NCI-H460 (cell line): Measurements from ENCODE around the gene YJEFN3. TPM values are rescaled to one million over a fixed set of nuclear protein-coding genes. Genes with fewer than 3 reads are reported as not detected.

ENCODE experiments used
- DNase-seq: peaks from one replicate; pipeline ENCODE4 v3.0.0-alpha.2; 2016; ENCODE audit warnings: low read depth; ENCODE audit errors: extremely low read depth
- total RNA-seq: library from RNA; depleted of rRNA; stranded (reverse); fragments of >200 nt; shearing (Covaris generic); gene quantifications from 2 replicates; pipeline ENCODE4 v1.2.3, GENCODE V29; 2014

YJEFN3 gene
- total RNA-seq, 1 experiment from 2014 or later = 2.5 TPM

GRCh38 chr19:19535311-19536191 is 6.8 kb downstream of the YJEFN3 start:
- DNase-seq = no peak

DNA sequence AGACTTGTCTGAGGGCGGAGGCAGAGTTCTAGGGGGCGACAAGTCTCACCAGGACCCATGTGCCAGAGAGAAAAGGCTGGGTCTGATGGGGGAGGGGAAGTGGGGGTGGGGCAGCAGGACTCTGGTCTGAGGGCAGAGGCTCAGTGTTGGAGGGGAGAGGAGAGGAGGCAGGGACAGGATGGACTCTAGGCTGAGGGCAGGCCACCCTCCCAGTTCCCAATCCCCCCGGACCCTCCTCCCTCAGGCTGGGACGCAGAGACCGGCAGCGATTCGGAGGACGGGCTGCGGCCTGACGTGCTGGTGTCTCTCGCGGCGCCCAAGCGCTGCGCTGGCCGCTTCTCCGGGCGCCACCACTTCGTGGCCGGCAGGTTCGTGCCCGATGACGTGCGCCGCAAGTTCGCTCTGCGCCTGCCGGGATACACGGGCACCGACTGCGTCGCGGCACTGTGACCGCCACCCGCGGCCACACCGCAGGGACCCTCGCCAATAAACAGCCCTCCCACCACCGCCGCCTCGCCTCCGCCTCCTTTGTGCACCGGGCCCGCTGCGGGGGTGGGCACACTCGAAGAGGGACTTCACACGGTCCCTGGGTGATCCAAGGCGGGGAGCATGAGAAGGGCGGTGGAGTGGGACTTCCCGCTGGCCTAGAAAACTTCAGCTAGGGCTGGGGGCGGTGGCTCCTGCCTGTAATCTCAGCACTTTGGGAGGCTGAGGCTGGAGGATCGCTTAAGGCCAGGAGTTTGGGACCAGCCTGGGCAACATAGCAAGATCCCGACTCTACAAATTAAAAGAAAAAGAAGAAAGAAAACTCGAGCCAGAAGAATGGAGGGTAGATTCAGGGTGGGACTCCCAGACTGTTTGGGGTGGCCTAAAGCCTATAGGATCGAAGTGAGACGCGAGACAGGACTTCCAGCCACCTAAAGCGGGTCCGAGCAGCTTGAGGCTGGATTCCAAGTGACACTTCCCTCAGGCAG is 8.7 kb downstream of the YJEFN3 start:
- DNase-seq = no peak

DNA sequence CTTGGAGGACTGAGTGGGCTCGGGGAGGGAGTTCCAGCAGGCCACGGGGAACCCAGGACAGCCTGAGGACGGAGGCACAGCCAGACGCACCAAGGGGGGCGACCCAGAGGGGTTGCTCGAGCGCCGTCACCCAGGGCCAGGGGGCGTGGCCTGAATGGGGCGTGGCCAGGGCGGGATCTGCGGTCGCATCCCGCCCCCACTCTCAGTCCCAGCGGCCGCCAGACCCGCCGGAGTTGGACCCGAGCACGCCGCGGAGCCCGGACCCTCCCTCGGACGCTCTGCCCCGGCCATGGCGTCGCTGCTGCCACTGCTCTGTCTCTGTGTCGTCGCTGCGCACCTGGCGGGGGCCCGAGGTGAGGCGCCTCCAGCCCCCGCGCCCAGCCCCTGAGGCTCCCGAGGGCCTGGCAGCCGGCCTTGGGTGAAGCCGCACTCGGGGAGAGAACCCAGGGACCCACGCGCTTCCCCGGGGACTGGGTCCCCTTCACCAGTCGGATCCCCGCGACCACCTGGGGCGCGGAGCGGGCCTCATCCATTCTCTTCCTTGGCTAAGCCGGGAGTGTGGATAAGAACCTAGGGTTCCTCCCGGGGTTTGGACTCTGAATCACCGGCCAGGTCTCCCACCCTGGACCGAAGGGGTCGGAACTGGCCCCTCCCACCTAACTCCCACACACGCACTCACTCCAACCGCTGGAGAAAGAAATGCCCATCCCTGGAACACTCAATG is 9.5 kb downstream of the YJEFN3 start, which contains the start of gene CILP2:
Gene CILP2, plus strand, starts transcription at position 205 of the 724 bp plus-strand sequence. Its CDS starts 85 bp downstream, at position 290.
- no peak for DNase-seq

- DNase-seq = no peak
Observed at GRCh38 chr19:19538785-19539166, 10.1 kb downstream of the YJEFN3 start.

- DNase-seq = no peak
Observed at GRCh38 chr19:19539698-19540063, 11.0 kb downstream of the YJEFN3 start.

GRCh38 chr19:19540064-19540714 is 11.5 kb downstream of the YJEFN3 start:
- DNase-seq = no peak

GRCh38 chr19:19540715-19541515 is 12.2 kb downstream of the YJEFN3 start:
- peak; percentile 29 for DNase-seq

DNA sequence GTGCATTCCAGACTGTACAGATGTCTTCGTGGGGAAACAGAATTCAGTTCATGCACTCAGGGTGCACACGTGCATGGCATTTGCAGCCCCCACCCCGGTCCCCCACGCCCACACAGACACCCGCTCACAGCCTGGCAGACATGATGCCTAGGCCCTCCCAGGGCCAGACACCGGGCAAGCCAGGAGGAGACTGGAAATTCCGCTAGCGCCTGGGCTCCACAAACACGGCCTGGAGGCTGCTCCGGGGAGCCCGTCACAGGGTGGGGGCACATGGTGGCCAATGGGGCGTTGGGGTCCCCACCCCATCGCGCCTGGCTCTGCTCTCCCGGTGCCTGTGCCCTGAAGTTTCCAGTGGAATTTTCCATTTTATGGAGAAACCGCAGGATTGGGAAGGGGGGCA is 12.9 kb downstream of the YJEFN3 start:
- no peak for DNase-seq

GRCh38 chr19:19542507-19542906 is 13.8 kb downstream of the YJEFN3 start:
- DNase-seq = no peak

GRCh38 chr19:19543101-19543500 is 14.4 kb downstream of the YJEFN3 start:
- DNase-seq = no peak

GRCh38 chr19:19543640-19544039 is 14.9 kb downstream of the YJEFN3 start:
- no peak for DNase-seq

DNA sequence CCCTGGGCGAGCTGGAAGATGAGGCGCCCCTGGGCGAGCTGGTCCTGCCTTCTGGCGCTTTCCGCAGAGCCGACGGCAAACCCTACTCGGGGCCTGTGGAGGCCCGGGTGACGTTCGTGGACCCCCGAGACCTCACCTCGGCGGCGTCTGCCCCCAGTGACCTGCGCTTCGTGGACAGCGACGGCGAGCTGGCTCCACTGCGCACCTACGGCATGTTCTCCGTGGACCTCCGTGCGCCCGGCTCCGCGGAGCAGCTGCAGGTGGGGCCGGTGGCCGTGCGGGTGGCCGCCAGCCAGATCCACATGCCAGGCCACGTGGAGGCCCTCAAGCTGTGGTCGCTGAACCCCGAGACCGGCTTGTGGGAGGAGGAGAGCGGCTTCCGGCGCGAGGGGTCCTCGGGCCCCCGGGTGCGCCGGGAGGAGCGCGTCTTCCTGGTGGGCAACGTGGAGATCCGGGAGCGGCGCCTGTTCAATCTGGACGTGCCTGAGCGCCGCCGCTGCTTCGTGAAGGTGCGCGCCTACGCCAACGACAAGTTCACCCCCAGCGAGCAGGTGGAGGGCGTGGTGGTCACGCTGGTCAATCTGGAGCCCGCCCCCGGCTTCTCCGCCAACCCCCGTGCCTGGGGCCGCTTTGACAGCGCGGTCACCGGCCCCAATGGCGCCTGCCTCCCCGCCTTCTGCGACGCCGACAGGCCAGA is 15.7 kb downstream of the YJEFN3 start:
- DNase-seq = no peak

DNA sequence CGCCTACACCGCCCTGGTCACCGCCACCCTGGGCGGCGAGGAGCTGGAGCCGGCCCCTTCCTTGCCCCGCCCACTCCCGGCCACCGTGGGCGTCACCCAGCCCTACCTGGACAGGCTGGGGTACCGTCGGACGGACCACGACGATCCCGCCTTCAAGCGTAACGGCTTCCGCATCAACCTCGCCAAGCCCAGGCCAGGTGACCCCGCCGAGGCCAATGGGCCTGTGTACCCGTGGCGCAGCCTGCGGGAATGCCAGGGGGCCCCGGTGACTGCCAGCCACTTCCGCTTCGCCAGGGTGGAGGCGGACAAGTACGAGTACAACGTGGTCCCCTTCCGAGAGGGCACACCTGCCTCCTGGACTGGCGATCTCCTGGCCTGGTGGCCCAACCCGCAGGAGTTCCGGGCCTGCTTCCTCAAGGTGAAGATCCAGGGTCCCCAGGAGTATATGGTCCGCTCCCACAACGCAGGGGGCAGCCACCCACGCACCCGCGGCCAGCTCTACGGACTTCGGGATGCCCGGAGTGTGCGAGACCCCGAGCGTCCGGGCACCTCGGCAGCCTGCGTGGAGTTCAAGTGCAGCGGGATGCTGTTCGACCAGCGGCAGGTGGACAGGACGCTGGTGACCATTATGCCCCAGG is 16.4 kb downstream of the YJEFN3 start:
- DNase-seq = no peak

- DNase-seq = no peak
Observed at GRCh38 chr19:19545707-19546106, 17.0 kb downstream of the YJEFN3 start.

DNA sequence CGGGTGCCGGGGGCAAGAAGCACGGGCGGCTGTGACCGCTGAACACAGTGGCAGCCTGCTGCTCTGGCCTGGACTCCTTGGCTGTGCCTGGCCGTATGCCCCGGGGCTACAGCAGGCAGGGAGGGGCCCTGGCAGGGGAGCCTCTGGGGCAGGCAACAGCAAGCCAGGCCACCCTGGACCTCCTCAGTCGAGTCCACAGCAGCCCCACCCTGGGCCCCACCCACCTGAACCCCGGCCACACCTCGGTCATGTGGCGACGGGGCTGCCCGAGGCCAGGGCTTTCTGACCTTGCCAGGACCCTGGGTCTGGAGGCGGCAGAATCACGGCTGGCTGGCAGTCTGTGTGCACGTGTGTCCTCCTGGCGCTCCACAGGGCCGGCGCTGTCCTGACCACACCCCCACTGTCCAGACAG is 18.0 kb downstream of the YJEFN3 start:
- DNase-seq = no peak

DNA sequence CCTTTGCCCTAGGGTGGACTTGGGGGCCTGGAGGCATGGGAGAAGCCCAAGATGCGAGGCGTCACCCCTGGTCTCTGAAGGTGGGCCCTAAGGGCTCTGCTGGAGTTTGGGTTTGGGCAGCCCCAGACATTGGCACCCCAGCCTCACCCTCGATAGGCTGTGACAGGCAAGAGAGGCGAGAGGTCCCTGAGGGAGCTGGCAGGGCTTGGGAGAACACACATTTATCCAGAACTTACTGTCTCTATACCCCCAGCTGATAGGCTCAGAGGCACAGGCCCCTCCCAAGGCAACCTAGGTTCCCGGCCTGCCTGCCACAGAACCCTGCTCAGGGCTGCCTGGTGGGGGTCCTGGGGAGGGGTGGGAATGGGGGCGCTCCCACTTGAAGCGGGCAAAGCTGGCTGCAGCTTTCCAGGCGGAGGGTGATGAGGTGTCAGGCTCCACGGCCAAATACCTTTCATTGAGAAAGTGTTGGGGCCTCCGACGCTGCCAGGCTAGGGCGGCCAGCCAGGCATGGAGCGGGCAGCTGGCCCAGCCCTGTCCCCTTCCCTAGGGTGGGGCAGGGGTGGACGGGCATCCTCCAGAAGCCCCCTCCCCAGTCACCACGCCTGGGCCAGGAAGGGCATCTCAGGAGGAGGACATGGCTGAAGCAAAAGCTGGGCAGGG is 19.1 kb downstream of the YJEFN3 start:
- no peak for DNase-seq

DNA sequence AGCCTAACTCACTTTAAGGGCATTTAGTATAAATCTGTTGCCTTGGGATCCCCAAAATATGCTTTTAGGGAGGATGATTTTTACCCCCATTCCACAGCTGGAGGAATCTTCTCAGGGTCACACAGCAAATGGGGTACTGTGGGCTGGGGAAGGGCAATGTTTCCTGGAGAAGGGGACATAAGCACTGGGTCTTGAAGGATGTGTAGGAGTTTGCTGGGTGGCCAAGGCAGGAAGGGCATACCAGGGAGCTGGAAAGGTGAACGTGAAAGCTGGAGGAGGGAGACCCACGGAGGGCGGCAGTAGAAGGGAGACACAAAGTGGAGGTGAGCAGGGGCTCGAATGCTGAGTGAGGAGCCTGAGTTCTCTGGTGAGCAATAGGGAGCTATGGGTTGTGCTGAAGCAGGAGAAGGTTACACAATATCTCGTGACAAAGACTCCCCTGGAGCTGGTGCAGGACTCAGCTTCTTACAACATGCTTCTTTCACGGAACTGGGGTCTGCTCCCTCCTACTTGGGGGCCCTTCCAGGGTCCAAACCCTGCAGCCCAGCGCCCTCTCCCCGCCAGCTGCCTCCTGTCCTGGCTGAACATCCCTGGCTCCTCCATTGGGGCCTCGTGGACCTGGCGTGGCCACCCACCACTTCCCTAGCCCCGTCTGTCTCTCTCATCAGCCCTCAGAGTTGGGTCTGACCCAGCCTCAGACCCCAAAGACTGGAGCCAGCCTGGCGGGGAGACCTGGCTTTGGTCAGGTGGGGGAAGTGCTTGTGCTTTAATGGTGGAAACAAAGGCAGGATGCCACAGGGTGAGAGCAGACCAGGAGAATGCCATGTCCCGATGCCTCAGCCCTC is 20.4 kb downstream of the YJEFN3 start:
- DNase-seq = no peak
